NCI-H1417 (cell line): Measurements from ENCODE around the gene SAP25.

Source experiments
- DNase-seq, 3 experiments: peaks; one replicate each; lab custom pipeline; 2025; lab: John Stamatoyannopoulos, UW

The SAP25 gene

GRCh38 chr7:100573691-100574361 is at the start of gene SAP25:
Gene SAP25 (minus strand): TSS chr7:100573900. CDS start chr7:100573742, 158 bp downstream.
- DNase-seq: no peak

- DNase-seq: no peak
These were observed 47.9 kb upstream of the SAP25 start for GRCh38 chr7:100621554-100621953.

- no peak for DNase-seq
These were observed 47.1 kb upstream of the SAP25 start for GRCh38 chr7:100620804-100621203.

GRCh38 chr7:100620239-100620638 is 46.5 kb upstream of the SAP25 start:
- DNase-seq: no peak

GRCh38 chr7:100614308-100614861 is 40.7 kb upstream of the SAP25 start:
- no peak for DNase-seq

- no peak for DNase-seq
These were observed 39.9 kb upstream of the SAP25 start for GRCh38 chr7:100613412-100614175.

- peak in 2 of 3 experiments; percentile 40 to 57 for DNase-seq
These were observed 39.2 kb upstream of the SAP25 start for GRCh38 chr7:100612730-100613390.

GRCh38 chr7:100611983-100612729 is 38.5 kb upstream of the SAP25 start, which contains the start of gene MOSPD3:
Gene MOSPD3 (plus strand): TSS chr7:100612540. CDS start chr7:100612792, 252 bp downstream.
- peak; percentile 99 to 100 (median 100) for DNase-seq

GRCh38 chr7:100609958-100610357 is 36.3 kb upstream of the SAP25 start:
- DNase-seq: no peak

GRCh38 chr7:100607111-100607510 is 33.4 kb upstream of the SAP25 start:
- DNase-seq: no peak

- DNase-seq: no peak
These were observed 32.6 kb upstream of the SAP25 start for GRCh38 chr7:100606313-100606712.

- DNase-seq: no peak
These were observed 31.5 kb upstream of the SAP25 start for GRCh38 chr7:100604976-100605911.

GRCh38 chr7:100604028-100604975 is 30.6 kb upstream of the SAP25 start:
- peak; percentile 55 to 85 (median 79) for DNase-seq

- DNase-seq: peak in 1 of 3 experiments; percentile 76
These were observed 30.0 kb upstream of the SAP25 start for GRCh38 chr7:100603726-100604027.

GRCh38 chr7:100602889-100603725 is 29.4 kb upstream of the SAP25 start:
- peak in 2 of 3 experiments; percentile 13 to 56 for DNase-seq

- DNase-seq: no peak
These were observed 27.0 kb upstream of the SAP25 start for GRCh38 chr7:100600730-100601038.

GRCh38 chr7:100599911-100600729 is 26.4 kb upstream of the SAP25 start:
- DNase-seq: no peak

- DNase-seq: no peak
These were observed 24.7 kb upstream of the SAP25 start for GRCh38 chr7:100598425-100598824.
